Raji (cell line): ENCODE measurements around the gene ADH7.

Source experiments
- POLR2A ChIP-seq: IDR thresholded peaks from 2 replicates; pipeline ENCODE4 v1.6.1; 2011; ENCODE audit warnings: low read depth, low read length, control low read depth; ENCODE audit not compliant: insufficient read depth

Gene ADH7

GRCh38 chr4:99435154-99435553 is at the start of gene ADH7:
ADH7 (minus strand) TSS chr4:99435342; CDS start chr4:99435233, 109 bp downstream.
- TF ChIP-seq POLR2A = no peak

- TF ChIP-seq POLR2A = no peak
Observed at GRCh38 chr4:99483636-99484035, 48.5 kb upstream of the ADH7 start.

GRCh38 chr4:99473131-99473530 is 38.0 kb upstream of the ADH7 start:
- no peak for TF ChIP-seq POLR2A

- no peak for TF ChIP-seq POLR2A
Observed at GRCh38 chr4:99471896-99472295, 36.8 kb upstream of the ADH7 start.

GRCh38 chr4:99471349-99471748 is 36.2 kb upstream of the ADH7 start:
- TF ChIP-seq POLR2A = no peak

GRCh38 chr4:99468889-99469288 is 33.7 kb upstream of the ADH7 start:
- TF ChIP-seq POLR2A = no peak

GRCh38 chr4:99467887-99468286 is 32.7 kb upstream of the ADH7 start:
- TF ChIP-seq POLR2A = no peak

GRCh38 chr4:99463566-99463965 is 28.4 kb upstream of the ADH7 start:
- no peak for TF ChIP-seq POLR2A

GRCh38 chr4:99462875-99463464 is 27.8 kb upstream of the ADH7 start:
- TF ChIP-seq POLR2A = no peak

GRCh38 chr4:99461623-99462401 is 26.7 kb upstream of the ADH7 start:
- no peak for TF ChIP-seq POLR2A

- TF ChIP-seq POLR2A = no peak
Observed at GRCh38 chr4:99459546-99460042, 24.5 kb upstream of the ADH7 start.

- no peak for TF ChIP-seq POLR2A
Observed at GRCh38 chr4:99458911-99459447, 23.8 kb upstream of the ADH7 start.

- no peak for TF ChIP-seq POLR2A
Observed at GRCh38 chr4:99457676-99458075, 22.5 kb upstream of the ADH7 start.

- TF ChIP-seq POLR2A = no peak
Observed at GRCh38 chr4:99457270-99457669, 22.1 kb upstream of the ADH7 start.

GRCh38 chr4:99447513-99447912 is 12.4 kb upstream of the ADH7 start:
- no peak for TF ChIP-seq POLR2A

- TF ChIP-seq POLR2A = no peak
Observed at GRCh38 chr4:99447079-99447478, 11.9 kb upstream of the ADH7 start.
